Natural killer cell (primary cell): Measurements from ENCODE around the gene FREM3. TPM values are rescaled to one million over a fixed set of nuclear protein-coding genes. Genes with fewer than 3 reads are reported as not detected.

ENCODE experiments used
- ATAC-seq, 3 donors: fragments of 150-1000 bp in 2 of 3; fragments of 200-7000 bp in 1 of 3; cut with Tn5 transposase; 1 replicate in 1 of 3; 2 replicates in 2 of 3; pipeline ENCODE4 v1.10.0; 2021; ENCODE audit warnings: mild to moderate bottlenecking in 2 of 3, moderate library complexity in 2 of 3
- DNase-seq, 2 donors: peaks; one replicate each; pipeline versions ENCODE4 v3.0.0 to v3.0.0-alpha.2; 2013 to 2021; ENCODE audit warnings: mixed read lengths in 1 of 2
- H3K27ac ChIP-seq: one replicate; pipeline ENCODE4 v1.5.1; 2013; ENCODE audit warnings: mild to moderate bottlenecking, low read length
- H3K27me3 ChIP-seq: one replicate; pipeline ENCODE4 v1.6.1; 2013; ENCODE audit warnings: low read length; ENCODE audit not compliant: control insufficient read depth, insufficient read depth
- H3K36me3 ChIP-seq: one replicate; pipeline ENCODE4 v1.6.1; 2013; ENCODE audit warnings: low read length; ENCODE audit not compliant: control insufficient read depth, insufficient read depth
- H3K4me1 ChIP-seq: one replicate; pipeline ENCODE4 v1.6.1; 2013; ENCODE audit warnings: low read length; ENCODE audit not compliant: control insufficient read depth, insufficient read depth
- H3K4me3 ChIP-seq: one replicate; pipeline ENCODE4 v1.5.1; 2013; ENCODE audit warnings: low read length
- H3K9me3 ChIP-seq: one replicate; pipeline ENCODE4 v1.6.1; 2013; ENCODE audit warnings: low read length; ENCODE audit not compliant: control insufficient read depth, insufficient read depth
- H3K27ac Mint-ChIP-seq, 2 donors: one replicate each; pipeline ENCODE4 v1.8.0; 2022; ENCODE audit warnings: mild to moderate bottlenecking in 2 of 2, mixed read lengths in 2 of 2, moderate library complexity in 1 of 2
- H3K27me3 Mint-ChIP-seq, 2 donors: one replicate each; pipeline ENCODE4 v1.8.0; 2022; ENCODE audit warnings: low read depth in 2 of 2, mixed read lengths in 2 of 2
- H3K36me3 Mint-ChIP-seq: one replicate; pipeline ENCODE4 v1.8.0; 2022; ENCODE audit warnings: mixed read lengths
- H3K4me1 Mint-ChIP-seq, 2 donors: one replicate each; pipeline ENCODE4 v1.8.0; 2022; ENCODE audit warnings: mixed read lengths in 2 of 2
- H3K4me3 Mint-ChIP-seq: one replicate; pipeline ENCODE4 v1.8.0; 2022; ENCODE audit warnings: mild to moderate bottlenecking, moderate library complexity, mixed read lengths
- H3K9me3 Mint-ChIP-seq, 2 donors: one replicate each; pipeline ENCODE4 v1.8.0; 2022; ENCODE audit warnings: mixed read lengths in 2 of 2
- WGBS: methylation state at CpG from one replicate; pipeline ENCODE4 v1.1.7; 2013; ENCODE audit warnings: missing lambda C conversion rate; ENCODE audit not compliant: insufficient coverage; 5-methylcytosine and 5-hydroxymethylcytosine counted together
- intact Hi-C: fragments of 100-400 bp; cut with micrococcal nuclease; formaldehyde crosslinking; loops from one replicate; pipeline ENCODE4 v1.14.2; 2022
- total RNA-seq, 4 donors: library from RNA; stranded (reverse); fragments of 120-200 nt in 1 of 4; gene quantifications; one replicate each; pipeline versions ENCODE4 v1.2.3 to v1.2.4, GENCODE V29; 2013 to 2022
- TF ChIP-seq, protein P1 (sequence below): fragments of 200-600 bp; IDR thresholded peaks from one replicate; pipeline ENCODE4 v1.8.0; 2022; ENCODE audit warnings: antibody characterized with exemption

The FREM3 gene
- under 1 TPM in 1 of 3 donors, not detected in 2; 0.07 TPM for total RNA-seq
- not detected for total RNA-seq (2013)

DNA sequence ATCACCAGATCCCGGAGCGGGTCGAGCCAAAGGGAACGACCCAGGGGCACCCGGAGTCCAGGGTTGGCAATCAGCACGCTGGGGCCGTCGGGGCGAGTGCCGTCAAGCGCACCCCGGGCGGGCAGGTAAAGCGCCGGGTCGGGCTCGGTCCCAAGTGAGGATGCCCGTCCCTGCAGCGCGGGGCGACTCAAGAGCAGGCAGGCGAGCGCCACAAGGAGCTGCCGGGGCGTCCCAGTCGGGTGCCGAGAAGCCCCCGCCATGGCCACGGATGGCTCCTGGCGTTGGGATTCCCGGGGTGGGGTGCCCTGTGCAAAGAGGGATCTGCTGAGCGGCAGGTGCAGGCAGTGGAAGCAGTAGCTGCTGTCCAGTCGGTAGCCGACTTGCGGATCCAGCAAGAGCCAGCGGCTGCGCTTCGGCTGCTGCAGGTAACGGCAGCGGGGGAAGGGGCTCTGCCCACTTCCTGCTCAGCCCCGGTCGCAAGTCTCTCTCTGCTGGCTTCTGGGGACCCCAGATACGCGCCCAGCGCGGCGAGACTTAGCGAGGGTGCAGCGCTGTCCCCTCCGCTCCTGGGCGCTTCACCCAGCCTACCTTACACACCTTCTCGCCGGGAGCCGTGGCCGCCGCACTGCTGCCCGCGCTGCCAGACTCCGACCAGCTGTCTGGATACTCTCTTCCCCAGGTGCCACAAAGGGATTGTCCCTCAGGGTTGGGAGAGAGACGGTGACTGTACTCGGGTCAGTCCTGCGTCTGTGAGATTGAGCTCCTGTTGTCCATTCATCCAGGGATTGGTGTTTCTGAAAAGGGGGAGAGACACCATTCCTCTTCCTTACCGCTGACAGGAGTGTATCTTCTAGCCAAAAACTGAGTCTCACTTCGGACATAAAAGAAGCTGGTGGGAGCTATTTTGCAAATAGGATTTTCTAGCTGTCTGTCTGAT, at the start of gene FREM3:
Gene FREM3 (minus strand): TSS at position 260 of the 937 bp plus-strand sequence. CDS start 0 bp downstream, at position 260.
- TF ChIP-seq, protein P1, sequence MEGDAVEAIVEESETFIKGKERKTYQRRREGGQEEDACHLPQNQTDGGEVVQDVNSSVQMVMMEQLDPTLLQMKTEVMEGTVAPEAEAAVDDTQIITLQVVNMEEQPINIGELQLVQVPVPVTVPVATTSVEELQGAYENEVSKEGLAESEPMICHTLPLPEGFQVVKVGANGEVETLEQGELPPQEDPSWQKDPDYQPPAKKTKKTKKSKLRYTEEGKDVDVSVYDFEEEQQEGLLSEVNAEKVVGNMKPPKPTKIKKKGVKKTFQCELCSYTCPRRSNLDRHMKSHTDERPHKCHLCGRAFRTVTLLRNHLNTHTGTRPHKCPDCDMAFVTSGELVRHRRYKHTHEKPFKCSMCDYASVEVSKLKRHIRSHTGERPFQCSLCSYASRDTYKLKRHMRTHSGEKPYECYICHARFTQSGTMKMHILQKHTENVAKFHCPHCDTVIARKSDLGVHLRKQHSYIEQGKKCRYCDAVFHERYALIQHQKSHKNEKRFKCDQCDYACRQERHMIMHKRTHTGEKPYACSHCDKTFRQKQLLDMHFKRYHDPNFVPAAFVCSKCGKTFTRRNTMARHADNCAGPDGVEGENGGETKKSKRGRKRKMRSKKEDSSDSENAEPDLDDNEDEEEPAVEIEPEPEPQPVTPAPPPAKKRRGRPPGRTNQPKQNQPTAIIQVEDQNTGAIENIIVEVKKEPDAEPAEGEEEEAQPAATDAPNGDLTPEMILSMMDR = no peak
- Mint-ChIP-seq H3K27ac (no peak within 1 kb of the TSS), H3K9me3 (no peaks in the 10 kb centered on the region), H3K27me3 (peaks cover 20 to 41% of the 10 kb centered on the region in 2 donors), H3K4me3 (peak within 1 kb of the TSS; percentile 53), H3K36me3 (no peaks in the 10 kb centered on the region), H3K4me1 (no peaks in the 10 kb centered on the region)
- no peak for DNase-seq
- peaks cover 16% of the 10 kb centered on the region for H3K4me1 ChIP-seq
- H3K27me3 ChIP-seq = peaks cover 13% of the 10 kb centered on the region
- WGBS = under 1% methylated on average over 64 of the region's 64 CpGs
- no peaks in the 10 kb centered on the region for H3K9me3 ChIP-seq
- ATAC-seq = no peak
- intact Hi-C loops = no loop called here
- peak within 1 kb of the TSS; percentile 7 for H3K4me3 ChIP-seq
- no peak within 1 kb of the TSS for H3K27ac ChIP-seq
- H3K36me3 ChIP-seq = no peaks in the 10 kb centered on the region

DNA sequence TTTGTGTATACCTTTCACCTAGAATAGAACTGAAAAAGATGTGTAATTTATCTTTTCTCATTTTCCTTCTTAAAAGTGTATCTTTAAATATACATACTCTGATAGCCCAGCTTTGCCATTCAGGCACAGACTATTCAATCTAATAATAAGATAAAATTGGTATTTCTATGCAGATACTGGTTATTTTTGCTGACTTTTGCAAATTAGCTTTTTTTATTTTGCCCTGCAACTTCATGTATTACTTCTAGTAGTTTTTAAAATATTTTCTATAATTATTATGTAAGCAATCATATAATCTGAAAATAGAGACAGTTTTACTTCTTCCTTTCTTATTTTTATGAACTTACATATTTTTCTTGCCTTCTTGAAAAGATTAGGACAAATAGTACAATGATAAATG, 45.4 kb upstream of the FREM3 start:
- H3K9me3 ChIP-seq = no peaks in the 10 kb centered on the region
- Mint-ChIP-seq H3K36me3 (no peaks in the 10 kb centered on the region), H3K4me1 (no peaks in the 10 kb centered on the region), H3K27me3 (no peaks in the 10 kb centered on the region), H3K9me3 (no peaks in the 10 kb centered on the region), H3K4me3 (no peak overlapping the region), H3K27ac (no peak overlapping the region)
- TF ChIP-seq, protein P1 = no peak
- intact Hi-C loops = no loop called here
- ATAC-seq = no peak
- no peak for DNase-seq
- H3K27me3 ChIP-seq = no peaks in the 10 kb centered on the region
- H3K36me3 ChIP-seq = no peaks in the 10 kb centered on the region
- H3K4me3 ChIP-seq = no peak overlapping the region
- H3K27ac ChIP-seq = no peak overlapping the region
- H3K4me1 ChIP-seq = no peaks in the 10 kb centered on the region

DNA sequence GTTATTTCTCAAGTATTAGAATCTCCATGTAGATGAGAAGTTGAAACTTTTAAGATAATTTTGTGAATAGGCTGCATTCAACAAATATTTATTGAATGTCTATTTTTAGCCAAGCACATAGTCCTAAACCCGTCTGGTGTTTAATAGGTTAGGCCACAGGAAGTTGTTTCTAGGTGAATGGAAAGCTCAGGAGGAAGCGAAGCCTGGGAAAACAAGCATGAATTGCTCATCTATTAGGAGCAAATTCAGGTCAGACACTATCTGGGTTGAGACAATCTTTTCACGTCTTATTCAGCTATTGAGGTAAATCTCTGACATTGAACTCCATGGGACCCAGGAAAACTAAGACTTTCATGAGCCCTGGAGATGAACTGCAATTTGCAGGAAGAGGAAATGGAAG, 43.1 kb upstream of the FREM3 start:
- Mint-ChIP-seq H3K27ac (no peak overlapping the region), H3K36me3 (no peaks in the 10 kb centered on the region), H3K9me3 (no peaks in the 10 kb centered on the region), H3K27me3 (no peaks in the 10 kb centered on the region), H3K4me3 (no peak overlapping the region), H3K4me1 (no peaks in the 10 kb centered on the region)
- H3K9me3 ChIP-seq = no peaks in the 10 kb centered on the region
- 64% methylated on average over 3 of the region's 3 CpGs for WGBS
- H3K4me3 ChIP-seq = no peak overlapping the region
- intact Hi-C loops = no loop called here
- TF ChIP-seq, protein P1 = no peak
- H3K4me1 ChIP-seq = no peaks in the 10 kb centered on the region
- no peaks in the 10 kb centered on the region for H3K27me3 ChIP-seq
- H3K36me3 ChIP-seq = no peaks in the 10 kb centered on the region
- H3K27ac ChIP-seq = no peak overlapping the region
- ATAC-seq (no peak), DNase-seq (no peak)
